ENCODE results near the gene MGLL. TPM values are rescaled to one million over a fixed set of nuclear protein-coding genes. Genes with fewer than 3 reads are reported as not detected.

MGLL gene
- total and polyA plus RNA-seq, 9 of the 15 experiments (the other 6 are each of a cell fraction or from before 2014, with no cell fraction given): 0.12 to 0.32 (median 0.18) TPM; not detected in 6

DNA sequence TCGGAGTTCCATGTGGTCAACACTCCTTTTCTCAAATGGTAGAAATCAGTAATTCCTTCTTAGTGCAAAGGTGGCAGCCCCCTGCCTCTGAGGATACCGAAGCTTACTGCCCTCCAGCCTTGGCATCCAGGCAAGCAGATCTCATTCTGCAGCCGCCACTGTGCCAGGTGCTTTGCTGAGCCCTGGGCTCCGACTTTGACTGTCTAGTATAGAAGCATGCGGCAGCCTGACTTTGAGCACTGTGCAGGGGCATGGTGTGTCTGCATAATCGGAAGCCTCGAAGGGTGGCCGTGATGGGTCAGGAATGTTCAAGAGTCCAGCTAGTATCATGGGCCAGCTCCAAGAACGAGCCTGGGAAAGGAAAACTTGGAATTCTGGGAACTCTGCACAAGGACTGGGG is 109.9 kb downstream of the MGLL start:
- ATAC-seq (no peak), FAIRE-seq (no peak), DNase-seq (ENCODE audit: extremely low read depth in 1 of 4, low spot score in 3 of 4) (no peak)
- Histone ChIP-seq H3K27me3 (ENCODE audit: control insufficient read depth in 2 of 2, insufficient read depth in 2 of 2, low read length in 2 of 2) (peaks cover 13 to 67% of the 10 kb centered on the region in 2 experiments; a peak in 4 of 5 replicates), H3K27ac (ENCODE audit: extremely low read depth, low read depth, low read length) (no peak overlapping the region), H3K4me2 (ENCODE audit: insufficient read depth, low read length) (no peak overlapping the region), H3K4me1 (replicated peaks in 1 of 2; ENCODE audit: control insufficient read depth in 2 of 2, insufficient read depth in 2 of 2, low read length in 2 of 2) (no peaks in the 10 kb centered on the region; a peak in 3 of 5 replicates), H4K20me1 (replicated peaks; ENCODE audit: control insufficient read depth, insufficient read depth, low read length) (no peaks in the 10 kb centered on the region), H3K9ac (ENCODE audit: insufficient read depth in 1 of 2, low read depth in 2 of 2, low read length in 2 of 2) (no peak overlapping the region), H3K9me1 (ENCODE audit: control insufficient read depth, insufficient read depth, low read length) (peaks cover 2% of the 10 kb centered on the region), H3K79me2 (ENCODE audit: control insufficient read depth, insufficient read depth, low read length) (no peaks in the 10 kb centered on the region), H3K36me3 (ENCODE audit: control insufficient read depth, insufficient read depth, low read length) (no peaks in the 10 kb centered on the region), H3K4me3 (no peak overlapping the region), H2AFZ (ENCODE audit: low read depth, low read length) (no peak overlapping the region), H3K9me3 (replicated peaks; ENCODE audit: control insufficient read depth, insufficient read depth, low read depth, low read length) (no peaks in the 10 kb centered on the region)
- ChIA-PET CTCF (ENCODE audit: low intra/inter-chr PET ratio) (no interaction called here), POLR2A (no interaction called here)
- intact Hi-C loops (cut with micrococcal nuclease): no loop called here
- BruUV-seq (replicated peaks): no TSS peak
- in situ Hi-C loops (cut with MboI): no loop called here
- no peak for TF ChIP-seq THRA (IDR thresholded peaks at IDR 0.05)
- no peak for TF ChIP-seq SREBF1 (IDR thresholded peaks at IDR 0.05; ENCODE audit: borderline replicate concordance, low read depth, low read length)
- no peak for TF ChIP-seq NCOA2 (IDR thresholded peaks at IDR 0.05; ENCODE audit: partially characterized antibody in 2 of 2)
- TF ChIP-seq ZNF639 (CRISPR knock-in tag; conservative IDR thresholded peaks at IDR 0.05 in 1 of 2, IDR thresholded peaks at IDR 0.05 in 1 of 2): no peak
- no peak for TF ChIP-seq NCOA1 (IDR thresholded peaks at IDR 0.05; ENCODE audit: low read depth)
- TF ChIP-seq HNRNPLL (IDR thresholded peaks at IDR 0.05; ENCODE audit: low read depth, low read length, poor library complexity, severe bottlenecking): no peak
- TF ChIP-seq RFX1 (IDR thresholded peaks at IDR 0.05): no peak
- TF ChIP-seq PML (IDR thresholded peaks at IDR 0.05; ENCODE audit: low read length): no peak
- no peak for TF ChIP-seq PYGO2 (tag; IDR thresholded peaks at IDR 0.05)
- no peak for TF ChIP-seq POLR2A (conservative IDR thresholded peaks at IDR 0.05)
- TF ChIP-seq, protein P1, sequence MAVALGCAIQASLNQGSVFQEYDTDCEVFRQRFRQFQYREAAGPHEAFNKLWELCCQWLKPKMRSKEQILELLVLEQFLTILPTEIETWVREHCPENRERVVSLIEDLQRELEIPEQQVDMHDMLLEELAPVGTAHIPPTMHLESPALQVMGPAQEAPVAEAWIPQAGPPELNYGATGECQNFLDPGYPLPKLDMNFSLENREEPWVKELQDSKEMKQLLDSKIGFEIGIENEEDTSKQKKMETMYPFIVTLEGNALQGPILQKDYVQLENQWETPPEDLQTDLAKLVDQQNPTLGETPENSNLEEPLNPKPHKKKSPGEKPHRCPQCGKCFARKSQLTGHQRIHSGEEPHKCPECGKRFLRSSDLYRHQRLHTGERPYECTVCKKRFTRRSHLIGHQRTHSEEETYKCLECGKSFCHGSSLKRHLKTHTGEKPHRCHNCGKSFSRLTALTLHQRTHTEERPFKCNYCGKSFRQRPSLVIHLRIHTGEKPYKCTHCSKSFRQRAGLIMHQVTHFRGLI (CRISPR knock-in tag; IDR thresholded peaks at IDR 0.05): no peak
- TF ChIP-seq BDP1 (IDR thresholded peaks at IDR 0.05; ENCODE audit: insufficient read depth, insufficient read length): no peak
- TF ChIP-seq DIDO1 (tag; IDR thresholded peaks at IDR 0.05; ENCODE audit: low read depth): no peak
- no peak for TF ChIP-seq MAX (CRISPR knock-in tag; IDR thresholded peaks at IDR 0.05)
- no peak for TF ChIP-seq ATF3 (IDR thresholded peaks at IDR 0.05)
- TF ChIP-seq ATF3 (CRISPR knock-in tag; conservative IDR thresholded peaks at IDR 0.05): no peak
- TF ChIP-seq DNMT1 (IDR thresholded peaks at IDR 0.05): no peak
- WGBS (ENCODE audit: insufficient coverage, low coverage, missing lambda C conversion rate): 14% methylated on average over 9 of the region's 9 CpGs
